Choroid plexus epithelial cell (primary cell): ENCODE measurements around the gene KBTBD4.
"Not testable (repeated sequence)": the region's sequence is repeated elsewhere in the genome, so short reads cannot be mapped to it uniquely, and the experiment has no call there.

Source experiments
- DNase-seq: peaks from one replicate; pipeline ENCODE4 v3.0.0-alpha.2; 2010; ENCODE audit warnings: low read depth
- H3K4me3 ChIP-seq: 2 replicates; pipeline ENCODE4 v1.5.1; 2011; ENCODE audit warnings: low read depth, mild to moderate bottlenecking, control low read depth, low read length, moderate library complexity
- CTCF ChIP-seq: conservative IDR thresholded peaks from 2 replicates; pipeline ENCODE4 v1.5.1; 2011; ENCODE audit warnings: low read depth, mild to moderate bottlenecking, control low read depth, inconsistent platforms, low read length, moderate library complexity

Gene KBTBD4

GRCh38 chr11:47534704-47535251 lies 44.0 kb downstream of the KBTBD4 start:
- TF ChIP-seq CTCF: no peak
- H3K4me3 ChIP-seq: no peak overlapping the region
- DNase-seq: no peak

- H3K4me3 ChIP-seq: no peak overlapping the region
- peak; percentile 76 for DNase-seq
- no peak for TF ChIP-seq CTCF
Measured at GRCh38 chr11:47533690-47534151, 45.0 kb downstream of the KBTBD4 start.

DNA sequence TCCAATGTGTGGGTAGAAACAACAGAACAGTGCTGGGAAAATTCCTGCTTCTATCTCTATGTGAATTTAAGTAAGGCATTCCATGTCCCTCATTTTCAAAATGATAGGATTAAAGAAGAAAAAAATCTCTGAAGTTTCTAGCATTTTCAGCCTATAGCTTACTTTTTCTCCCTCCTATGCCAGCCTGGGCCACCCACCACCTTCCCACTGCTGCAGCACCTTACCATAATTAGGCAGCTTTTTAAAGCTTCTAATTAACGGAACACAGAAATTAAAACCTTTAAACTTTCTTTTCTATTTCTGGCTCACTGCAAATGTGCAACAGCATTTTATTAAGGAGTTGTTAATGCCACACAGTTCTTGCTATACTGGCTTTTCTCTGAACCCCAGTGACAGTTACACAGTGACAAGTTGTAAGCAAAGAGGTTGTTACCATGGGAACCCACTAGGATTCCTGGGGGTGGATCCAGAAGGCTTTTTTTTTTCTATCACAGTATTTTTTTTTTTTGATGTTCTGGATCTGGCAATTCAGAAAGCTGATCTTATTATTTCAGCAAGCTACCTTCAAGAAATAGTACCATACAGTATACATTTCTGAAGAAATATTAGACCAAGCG lies 46.1 kb downstream of the KBTBD4 start:
- peak; percentile 47 for DNase-seq
- H3K4me3 ChIP-seq: no peak overlapping the region

GRCh38 chr11:47531666-47532065 lies 47.1 kb downstream of the KBTBD4 start:
- TF ChIP-seq CTCF: no peak
- DNase-seq: no peak
- no peak overlapping the region for H3K4me3 ChIP-seq

More for the DNA sequence above, 46.1 kb downstream of the KBTBD4 start:
- no peak for TF ChIP-seq CTCF

GRCh38 chr11:47530721-47531120 lies 48.0 kb downstream of the KBTBD4 start:
- not testable (repeated sequence) for DNase-seq, H3K4me3 ChIP-seq

GRCh38 chr11:47529951-47530350 lies 48.8 kb downstream of the KBTBD4 start:
- no peak for DNase-seq
- no peak overlapping the region for H3K4me3 ChIP-seq
- TF ChIP-seq CTCF: no peak

DNA sequence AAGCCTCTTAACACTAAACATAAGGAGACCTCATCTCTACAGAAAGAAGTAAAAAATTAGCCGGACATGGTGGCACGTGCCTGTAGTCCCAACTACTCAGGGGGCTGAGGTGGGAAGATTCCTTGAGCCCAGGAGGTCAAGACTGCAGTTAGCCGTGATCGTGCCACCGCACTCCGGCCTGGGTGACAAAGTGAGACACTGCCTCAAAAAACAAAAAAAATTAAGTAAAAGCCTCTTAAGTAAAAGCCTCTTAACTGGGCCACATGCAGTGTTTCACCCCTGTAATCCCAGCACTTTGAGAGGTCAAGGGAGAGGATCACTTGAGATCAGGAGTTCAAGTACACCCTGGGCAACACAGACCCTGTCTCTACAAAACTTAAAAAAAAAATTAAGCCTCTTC lies 51.6 kb downstream of the KBTBD4 start:
- no peak for DNase-seq
- no peak overlapping the region for H3K4me3 ChIP-seq
- TF ChIP-seq CTCF: no peak

GRCh38 chr11:47526032-47526431 lies 52.7 kb downstream of the KBTBD4 start:
- H3K4me3 ChIP-seq, DNase-seq: not testable (repeated sequence)
